Stimulated activated CD4-positive, alpha-beta T cell treated with anti-CD3 and anti-CD28 coated beads, TNF-alpha, amount 100 ng/mL, for 24 hours (primary cell): ENCODE measurements around the gene KIAA0586.
"Not testable (repeated sequence)": the region's sequence is repeated elsewhere in the genome, so short reads cannot be mapped to it uniquely, and the experiment has no call there.

Source experiments
- DNase-seq, 3 experiments: peaks; one replicate each; pipeline ENCODE4 v3.0.0-alpha.2; 2020; ENCODE audit warnings: low read depth in 3 of 3

Gene KIAA0586

GRCh38 chr14:58547649-58548048, 120.1 kb downstream of the KIAA0586 start:
- DNase-seq: no peak

DNA sequence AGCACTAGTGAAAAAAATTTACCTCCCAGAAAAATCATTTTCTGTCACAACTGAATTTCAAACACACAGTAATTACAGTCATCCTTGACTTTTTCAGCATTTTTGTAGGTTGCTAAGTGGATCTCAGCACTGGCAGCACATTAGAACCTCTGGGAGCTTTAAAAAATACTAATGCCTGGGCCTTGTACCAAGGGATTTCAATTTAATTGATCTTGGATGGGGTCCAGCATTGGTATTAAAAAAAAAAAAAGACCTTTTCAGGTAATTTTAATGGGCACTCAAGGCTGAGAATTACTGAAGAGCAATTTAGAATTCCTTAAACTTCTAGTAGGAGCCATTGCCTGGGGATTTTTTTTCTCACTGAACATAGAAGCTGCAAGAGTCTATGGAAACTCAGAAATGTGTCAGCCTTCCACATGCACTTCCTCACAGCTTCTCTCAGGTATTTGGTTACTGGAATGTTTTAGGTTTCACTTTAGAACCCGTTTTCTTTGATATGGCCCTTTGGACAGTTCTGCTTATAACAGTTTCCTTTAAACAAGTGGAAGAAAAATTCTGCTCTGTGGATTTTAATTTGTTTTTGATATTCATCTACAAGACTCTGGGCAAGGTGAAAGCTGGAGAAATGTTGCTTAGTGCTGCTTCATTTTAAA, 121.7 kb downstream of the KIAA0586 start:
- DNase-seq: no peak

GRCh38 chr14:58553959-58554358, 126.4 kb downstream of the KIAA0586 start:
- DNase-seq: no peak

- no peak for DNase-seq
Measured at GRCh38 chr14:58555647-58556046, 128.1 kb downstream of the KIAA0586 start.

GRCh38 chr14:58557242-58557641, 129.7 kb downstream of the KIAA0586 start:
- no peak for DNase-seq

GRCh38 chr14:58560208-58560607, 132.7 kb downstream of the KIAA0586 start:
- DNase-seq: no peak

GRCh38 chr14:58562141-58562540, 134.6 kb downstream of the KIAA0586 start:
- no peak for DNase-seq

DNA sequence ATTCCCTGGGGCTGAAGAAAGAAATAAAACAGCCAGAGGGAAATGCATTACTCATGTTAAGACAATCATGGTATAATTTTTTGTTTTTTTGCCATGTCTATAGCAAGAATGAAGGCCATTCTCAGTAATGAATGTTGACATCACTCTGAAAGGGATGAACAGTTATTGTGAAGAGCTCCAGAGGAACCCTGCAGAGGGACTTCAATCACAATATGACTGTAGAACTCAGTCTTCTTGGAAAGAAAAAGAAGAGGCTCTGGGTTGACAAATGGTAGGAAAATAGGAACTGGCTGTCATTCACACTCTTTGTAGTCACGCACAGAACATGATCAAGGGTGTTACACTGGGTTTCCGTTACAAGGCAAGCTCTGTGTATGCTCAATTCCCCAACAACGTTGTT, 136.5 kb downstream of the KIAA0586 start:
- DNase-seq: no peak

GRCh38 chr14:58565832-58566231, 138.3 kb downstream of the KIAA0586 start:
- no peak for DNase-seq

DNA sequence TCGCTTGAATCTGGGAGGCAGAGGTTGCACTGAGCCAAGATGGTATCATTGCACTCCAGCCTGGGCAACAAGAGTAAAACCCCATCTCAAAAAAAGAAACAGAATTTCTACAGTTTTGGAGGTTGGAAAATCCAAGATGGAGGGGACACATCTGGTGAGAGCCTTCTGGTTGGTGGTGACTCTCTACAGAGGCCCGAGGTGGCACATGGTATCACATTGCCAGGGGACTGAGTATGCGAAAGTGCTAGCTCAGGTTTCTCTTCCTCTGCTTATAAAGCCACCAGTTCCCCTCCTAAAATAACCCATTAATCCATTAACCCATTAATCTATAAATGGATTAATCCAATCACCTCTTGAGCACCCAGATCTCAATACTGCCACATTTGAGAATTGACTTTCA, 139.5 kb downstream of the KIAA0586 start:
- DNase-seq: no peak

DNA sequence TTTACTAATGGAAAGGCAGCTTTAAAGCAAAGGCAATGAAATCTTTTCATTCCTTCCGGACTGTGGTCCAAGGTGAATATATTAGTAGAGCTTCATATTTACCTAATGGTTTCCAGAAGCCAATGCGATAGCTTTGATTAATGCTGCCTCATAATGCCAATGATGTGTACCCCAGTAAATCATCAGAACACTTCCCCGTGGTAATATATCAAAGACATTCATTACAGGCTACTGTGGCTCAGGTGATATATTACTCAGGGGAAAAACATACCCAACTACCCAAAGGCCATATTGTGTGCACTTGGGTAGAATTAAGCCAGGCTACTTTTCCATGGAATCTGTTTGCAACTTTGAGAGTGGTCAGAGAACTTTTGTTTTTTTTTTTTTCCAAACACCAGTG, 140.8 kb downstream of the KIAA0586 start:
- no peak for DNase-seq

DNA sequence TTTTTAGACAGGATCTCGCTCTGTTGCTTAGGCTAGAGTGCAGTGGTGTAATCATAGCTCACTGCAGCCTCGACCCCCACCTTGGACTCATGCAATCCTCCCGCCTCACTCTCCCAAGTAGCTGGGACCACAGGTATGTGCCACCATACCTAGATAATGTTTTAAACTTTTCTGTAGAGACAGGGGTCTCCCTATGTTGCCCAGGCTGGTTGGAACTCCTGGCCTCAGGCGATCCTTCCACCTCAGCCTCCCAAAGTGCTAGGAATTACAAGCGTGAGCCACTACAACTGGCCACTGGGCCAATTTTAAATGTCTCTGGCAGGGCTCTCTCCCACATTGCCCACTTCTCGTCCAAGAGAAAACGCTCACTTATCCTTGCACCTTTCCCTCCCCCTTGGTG, 143.7 kb downstream of the KIAA0586 start:
- no peak for DNase-seq

GRCh38 chr14:58571769-58572472, 144.4 kb downstream of the KIAA0586 start:
- DNase-seq: peak; percentile 3 to 58 (median 11)

GRCh38 chr14:58572473-58572853, 144.9 kb downstream of the KIAA0586 start:
- no peak for DNase-seq

GRCh38 chr14:58572863-58573262, 145.3 kb downstream of the KIAA0586 start:
- DNase-seq: no peak

GRCh38 chr14:58574623-58575022, 147.1 kb downstream of the KIAA0586 start:
- no peak for DNase-seq

GRCh38 chr14:58575956-58576355, 148.4 kb downstream of the KIAA0586 start:
- no peak for DNase-seq

DNA sequence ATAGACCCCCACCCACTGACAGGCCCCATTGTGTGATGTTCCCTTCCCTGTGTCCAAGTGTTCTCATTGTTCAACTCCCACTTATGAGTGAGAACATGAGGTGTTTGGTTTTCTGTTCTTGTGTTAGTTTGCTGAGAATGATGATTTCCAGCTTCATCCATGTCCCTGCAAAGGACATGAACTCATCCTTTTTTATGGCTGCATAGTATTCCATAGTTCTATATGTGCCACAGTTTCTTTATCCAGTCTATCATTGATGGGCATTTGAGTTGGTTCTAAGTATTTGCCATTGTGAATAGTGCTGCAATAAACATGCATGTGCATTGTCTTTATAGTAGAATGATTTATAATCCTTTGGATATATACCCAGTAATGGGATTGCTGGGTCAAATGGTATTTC, 152.5 kb downstream of the KIAA0586 start:
- not testable (repeated sequence) for DNase-seq

GRCh38 chr14:58581389-58581788, 153.9 kb downstream of the KIAA0586 start:
- not testable (repeated sequence) for DNase-seq

DNA sequence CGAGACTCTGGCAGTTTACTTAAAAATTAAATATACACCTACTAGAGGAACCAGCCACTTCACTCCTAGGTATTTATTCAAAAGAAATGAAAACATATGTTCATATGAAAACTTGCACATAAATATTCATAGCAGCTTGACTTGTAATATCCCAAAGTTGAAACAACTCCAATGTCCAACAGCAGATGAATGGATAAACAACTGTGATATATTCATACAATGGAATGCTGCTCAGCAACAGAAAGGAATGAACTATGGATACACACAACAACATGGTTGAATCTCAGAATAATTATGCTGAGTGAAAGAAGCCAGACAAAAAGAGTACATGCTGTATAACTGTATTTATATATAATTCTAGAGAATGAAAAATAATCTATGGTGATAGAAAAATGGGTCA, 156.9 kb downstream of the KIAA0586 start:
- DNase-seq: no peak

DNA sequence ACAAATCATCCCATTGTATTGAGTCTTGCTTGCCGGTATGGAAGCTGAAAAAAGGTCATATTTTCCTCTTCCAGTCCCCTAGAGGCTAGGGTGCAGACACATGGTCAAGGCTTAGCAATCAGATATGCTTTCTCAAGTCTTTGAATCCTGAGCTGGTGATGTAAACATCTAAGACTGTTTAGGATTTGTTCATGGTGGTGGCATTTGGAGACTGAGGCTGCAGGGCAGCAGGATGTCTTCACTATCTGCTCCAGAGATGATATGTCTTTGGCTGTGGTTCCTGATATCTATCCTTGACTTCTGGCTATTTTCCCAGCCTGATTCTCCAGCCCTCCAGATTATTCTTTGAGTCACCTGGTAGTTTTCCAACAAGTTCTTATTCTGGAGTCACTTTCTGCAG, 159.8 kb downstream of the KIAA0586 start:
- no peak for DNase-seq

- DNase-seq: not testable (repeated sequence)
Measured at GRCh38 chr14:58588321-58588720, 160.8 kb downstream of the KIAA0586 start.

DNA sequence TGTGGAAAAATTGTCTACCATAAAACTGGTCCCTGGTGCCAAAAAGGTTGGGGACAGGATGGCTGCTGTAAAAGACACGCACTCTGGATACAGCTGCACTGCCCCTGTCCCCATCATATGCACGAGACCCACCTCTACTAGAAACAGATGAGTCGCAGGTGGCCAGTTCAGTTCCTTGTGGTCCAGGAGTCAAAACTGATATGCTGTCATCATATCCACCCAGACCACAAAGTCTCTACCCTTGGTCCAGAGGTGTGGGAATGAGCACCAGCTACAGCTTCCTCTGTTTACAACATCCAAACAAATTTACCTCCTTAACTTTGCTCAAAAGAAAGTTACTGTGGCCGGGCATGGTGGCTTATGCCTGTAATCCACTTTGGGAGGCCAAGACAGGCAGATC, 166.5 kb downstream of the KIAA0586 start:
- DNase-seq: no peak

DNA sequence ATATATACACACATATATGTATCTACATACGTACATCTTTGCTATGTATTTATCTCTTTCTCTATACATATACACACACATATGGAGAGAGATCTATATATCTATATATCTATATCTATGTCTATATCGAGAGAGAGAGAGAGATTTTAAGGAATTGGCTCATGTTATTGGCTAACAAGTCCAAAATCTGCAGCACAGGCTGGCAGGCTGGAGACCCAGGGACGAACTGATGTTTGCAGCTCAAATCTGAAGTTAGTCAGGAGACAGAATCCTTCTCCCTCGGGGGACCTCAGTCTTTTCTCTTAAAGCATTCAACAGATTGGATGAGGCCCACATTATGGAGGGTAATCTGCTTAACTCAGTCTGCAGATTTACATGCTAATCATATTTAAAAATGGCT, 169.5 kb downstream of the KIAA0586 start:
- no peak for DNase-seq
